Panc1 (cell line): ENCODE results near the gene AGBL4.

ENCODE experiments used
- CTCF ChIP-seq: fragments of 450-650 bp; IDR thresholded peaks from 2 replicates; pipeline ENCODE4 v1.5.1; 2017; ENCODE audit warnings: mild to moderate bottlenecking
- POLR2AphosphoS5 ChIP-seq: IDR thresholded peaks from 2 replicates; pipeline ENCODE4 v1.6.1; 2012; ENCODE audit warnings: mild to moderate bottlenecking, low read depth, low read length, moderate library complexity
- REST ChIP-seq, 2 experiments: IDR thresholded peaks; 2 replicates each; pipeline ENCODE4 v1.6.1; 2011 to 2012; ENCODE audit warnings: low read depth in 2 of 2, control low read depth in 1 of 2, low read length in 1 of 2, mild to moderate bottlenecking in 1 of 2, moderate library complexity in 1 of 2; ENCODE audit not compliant: insufficient read depth in 1 of 2
- SIN3A ChIP-seq: IDR thresholded peaks from 2 replicates; pipeline ENCODE4 v1.6.1; 2012; ENCODE audit warnings: low read depth, mild to moderate bottlenecking, low read length, moderate library complexity, borderline replicate concordance; ENCODE audit not compliant: insufficient read depth
- TCF7L2 ChIP-seq: IDR thresholded peaks from 2 replicates; pipeline ENCODE4 v1.6.1; 2011; ENCODE audit warnings: mild to moderate bottlenecking, low read depth, low read length, inconsistent platforms

- TF ChIP-seq CTCF (no peak), POLR2AphosphoS5 (no peak), REST (IDR thresholded peaks at IDR 0.05; ENCODE audit: insufficient read depth in 1 of 2, low read depth in 2 of 2, low read length in 1 of 2) (no peak), SIN3A (no peak), TCF7L2 (no peak)
These were observed 1528.6 kb downstream of the AGBL4 start for GRCh38 chr1:48495166-48495565.
